Ishikawa (cell line): ENCODE data around the gene MARK3.

Source experiments
- CEBPB ChIP-seq: IDR thresholded peaks from 2 replicates; pipeline ENCODE4 v1.6.1; 2012
- CREB1 ChIP-seq: IDR thresholded peaks from 2 replicates; pipeline ENCODE4 v1.6.1; 2012; ENCODE audit warnings: low read depth
- EGR1 ChIP-seq: IDR thresholded peaks from 2 replicates; pipeline ENCODE4 v1.6.1; 2012
- EP300 ChIP-seq: IDR thresholded peaks from 2 replicates; pipeline ENCODE4 v1.6.1; 2012; ENCODE audit warnings: borderline replicate concordance
- FOXM1 ChIP-seq: IDR thresholded peaks from 2 replicates; pipeline ENCODE4 v1.6.1; 2012; ENCODE audit warnings: low read depth, borderline replicate concordance
- NFIC ChIP-seq: IDR thresholded peaks from 2 replicates; pipeline ENCODE4 v1.6.1; 2012
- RAD21 ChIP-seq: IDR thresholded peaks from 2 replicates; pipeline ENCODE4 v1.6.1; 2012; ENCODE audit warnings: low read depth
- TAF1 ChIP-seq: IDR thresholded peaks from 2 replicates; pipeline ENCODE4 v1.6.1; 2012; ENCODE audit warnings: low read depth, mild to moderate bottlenecking
- TCF12 ChIP-seq: IDR thresholded peaks from 2 replicates; pipeline ENCODE4 v1.6.1; 2012; ENCODE audit warnings: low read depth
- TEAD4 ChIP-seq: IDR thresholded peaks from 2 replicates; pipeline ENCODE4 v1.6.1; 2012
- YY1 ChIP-seq: IDR thresholded peaks from 2 replicates; pipeline ENCODE4 v1.6.1; 2012; ENCODE audit warnings: low read depth
- ZBTB7A ChIP-seq: IDR thresholded peaks from 2 replicates; pipeline ENCODE4 v1.6.1; 2012; ENCODE audit warnings: low read depth
- TF ChIP-seq, protein P1 (sequence below): IDR thresholded peaks from 2 replicates; pipeline ENCODE4 v1.6.1; 2012
- TF ChIP-seq, protein P2 (sequence below): IDR thresholded peaks from 2 replicates; pipeline ENCODE4 v1.6.1; 2012
- TF ChIP-seq, protein P3 (sequence below): IDR thresholded peaks from 2 replicates; pipeline ENCODE4 v1.6.1; 2012; ENCODE audit warnings: low read depth, mild to moderate bottlenecking

Gene MARK3

DNA sequence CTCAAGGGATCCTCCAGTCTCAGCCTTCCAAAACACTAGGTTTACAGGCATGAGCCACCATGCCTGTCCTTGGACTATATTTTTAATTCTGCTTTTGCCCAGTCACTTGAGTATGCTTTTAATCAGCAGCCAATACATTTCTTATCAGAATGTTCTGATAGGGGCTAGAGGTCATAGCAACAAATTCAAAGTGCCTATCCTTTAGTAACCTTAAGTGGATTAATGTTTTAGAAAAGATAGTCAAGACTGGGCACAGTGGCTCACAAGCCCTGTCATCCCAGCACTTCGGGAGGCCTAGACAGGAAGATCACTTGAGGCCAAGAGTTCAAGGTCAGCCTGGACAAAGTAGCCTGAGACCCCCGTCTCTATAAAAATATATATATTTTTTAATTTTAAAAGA is 100.3 kb downstream of the MARK3 start:
- TF ChIP-seq ZBTB7A (no peak), RAD21 (no peak), YY1 (no peak), CEBPB (no peak), TEAD4 (no peak), CREB1 (no peak), TCF12 (no peak), EGR1 (no peak), EP300 (no peak), TAF1 (no peak), FOXM1 (no peak), NFIC (no peak)
- TF ChIP-seq, protein P1, sequence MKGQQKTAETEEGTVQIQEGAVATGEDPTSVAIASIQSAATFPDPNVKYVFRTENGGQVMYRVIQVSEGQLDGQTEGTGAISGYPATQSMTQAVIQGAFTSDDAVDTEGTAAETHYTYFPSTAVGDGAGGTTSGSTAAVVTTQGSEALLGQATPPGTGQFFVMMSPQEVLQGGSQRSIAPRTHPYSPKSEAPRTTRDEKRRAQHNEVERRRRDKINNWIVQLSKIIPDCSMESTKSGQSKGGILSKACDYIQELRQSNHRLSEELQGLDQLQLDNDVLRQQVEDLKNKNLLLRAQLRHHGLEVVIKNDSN, result no peak
- TF ChIP-seq, protein P2, sequence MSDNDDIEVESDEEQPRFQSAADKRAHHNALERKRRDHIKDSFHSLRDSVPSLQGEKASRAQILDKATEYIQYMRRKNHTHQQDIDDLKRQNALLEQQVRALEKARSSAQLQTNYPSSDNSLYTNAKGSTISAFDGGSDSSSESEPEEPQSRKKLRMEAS, result no peak
- TF ChIP-seq, protein P3, sequence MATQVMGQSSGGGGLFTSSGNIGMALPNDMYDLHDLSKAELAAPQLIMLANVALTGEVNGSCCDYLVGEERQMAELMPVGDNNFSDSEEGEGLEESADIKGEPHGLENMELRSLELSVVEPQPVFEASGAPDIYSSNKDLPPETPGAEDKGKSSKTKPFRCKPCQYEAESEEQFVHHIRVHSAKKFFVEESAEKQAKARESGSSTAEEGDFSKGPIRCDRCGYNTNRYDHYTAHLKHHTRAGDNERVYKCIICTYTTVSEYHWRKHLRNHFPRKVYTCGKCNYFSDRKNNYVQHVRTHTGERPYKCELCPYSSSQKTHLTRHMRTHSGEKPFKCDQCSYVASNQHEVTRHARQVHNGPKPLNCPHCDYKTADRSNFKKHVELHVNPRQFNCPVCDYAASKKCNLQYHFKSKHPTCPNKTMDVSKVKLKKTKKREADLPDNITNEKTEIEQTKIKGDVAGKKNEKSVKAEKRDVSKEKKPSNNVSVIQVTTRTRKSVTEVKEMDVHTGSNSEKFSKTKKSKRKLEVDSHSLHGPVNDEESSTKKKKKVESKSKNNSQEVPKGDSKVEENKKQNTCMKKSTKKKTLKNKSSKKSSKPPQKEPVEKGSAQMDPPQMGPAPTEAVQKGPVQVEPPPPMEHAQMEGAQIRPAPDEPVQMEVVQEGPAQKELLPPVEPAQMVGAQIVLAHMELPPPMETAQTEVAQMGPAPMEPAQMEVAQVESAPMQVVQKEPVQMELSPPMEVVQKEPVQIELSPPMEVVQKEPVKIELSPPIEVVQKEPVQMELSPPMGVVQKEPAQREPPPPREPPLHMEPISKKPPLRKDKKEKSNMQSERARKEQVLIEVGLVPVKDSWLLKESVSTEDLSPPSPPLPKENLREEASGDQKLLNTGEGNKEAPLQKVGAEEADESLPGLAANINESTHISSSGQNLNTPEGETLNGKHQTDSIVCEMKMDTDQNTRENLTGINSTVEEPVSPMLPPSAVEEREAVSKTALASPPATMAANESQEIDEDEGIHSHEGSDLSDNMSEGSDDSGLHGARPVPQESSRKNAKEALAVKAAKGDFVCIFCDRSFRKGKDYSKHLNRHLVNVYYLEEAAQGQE, result no peak

DNA sequence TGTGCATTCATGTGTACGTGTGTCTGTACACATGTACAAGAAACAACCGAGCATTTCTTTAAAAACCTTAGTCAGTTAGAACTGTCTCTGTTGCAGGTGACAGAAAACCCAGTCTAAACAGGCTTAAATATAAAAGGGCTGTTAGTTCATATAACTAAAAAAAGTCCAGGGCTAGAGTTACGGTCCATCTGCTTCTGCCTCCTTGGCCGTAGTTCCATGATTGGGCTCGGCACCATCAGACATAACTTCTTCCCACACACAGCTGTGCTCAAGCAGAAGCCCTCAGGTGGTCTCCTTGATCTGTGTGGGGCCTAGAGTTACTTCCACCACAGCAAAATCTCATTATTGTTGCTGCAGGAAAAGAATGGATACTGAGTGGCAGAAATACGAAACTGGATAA is 102.9 kb downstream of the MARK3 start:
- no peak for TF ChIP-seq YY1
- TF ChIP-seq ZBTB7A, result no peak
- TF ChIP-seq CREB1, result no peak
- TF ChIP-seq FOXM1, result no peak
- TF ChIP-seq, protein P3, result no peak
- TF ChIP-seq TCF12, result no peak
- no peak for TF ChIP-seq EP300
- no peak for TF ChIP-seq TEAD4
- TF ChIP-seq EGR1, result no peak
- TF ChIP-seq RAD21, result no peak
- TF ChIP-seq, protein P2, result no peak

DNA sequence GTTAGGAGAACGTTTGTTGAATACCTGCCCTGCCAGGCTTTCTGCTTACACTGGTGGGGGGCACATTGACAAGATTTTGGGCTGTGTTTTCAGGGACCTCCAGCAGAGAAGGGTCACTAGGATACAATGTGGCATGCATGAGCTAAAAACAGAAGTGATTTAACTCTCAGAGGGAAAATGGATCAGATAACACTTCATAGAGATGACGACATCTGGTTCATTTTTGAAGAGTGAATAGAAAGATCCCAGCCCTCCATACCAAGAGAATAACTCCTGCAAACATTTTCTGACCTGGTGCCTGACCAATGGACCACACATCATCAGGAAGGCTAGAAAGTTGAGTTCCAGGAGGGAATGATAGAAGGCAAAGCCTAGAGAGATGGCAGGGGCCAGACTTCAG is 103.7 kb downstream of the MARK3 start:
- no peak for TF ChIP-seq CEBPB
- no peak for TF ChIP-seq CREB1
- no peak for TF ChIP-seq EP300
- no peak for TF ChIP-seq TAF1
- TF ChIP-seq TCF12, result no peak
- TF ChIP-seq, protein P1, result no peak
- no peak for TF ChIP-seq TEAD4

DNA sequence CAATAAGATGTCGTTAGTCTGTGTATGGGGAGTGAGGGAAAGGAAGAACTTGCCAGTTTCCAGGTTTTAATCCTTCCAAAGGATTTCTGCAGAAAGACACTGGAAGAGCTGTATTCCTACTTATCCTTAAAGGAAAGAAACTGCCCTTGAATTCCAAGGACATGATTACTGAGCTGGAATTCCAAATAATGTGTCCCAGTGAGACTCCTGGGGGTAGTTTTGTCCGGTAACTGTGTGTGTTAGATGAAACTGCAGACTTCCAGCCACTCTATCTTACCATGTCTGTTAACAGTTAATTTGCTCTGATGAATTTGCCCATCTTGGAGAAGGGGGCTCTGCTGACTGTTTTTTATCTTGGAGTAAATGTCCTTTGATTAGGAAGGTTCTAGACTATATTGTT is 104.4 kb downstream of the MARK3 start:
- TF ChIP-seq YY1 (no peak), EP300 (no peak)
- TF ChIP-seq, protein P3, result no peak

DNA sequence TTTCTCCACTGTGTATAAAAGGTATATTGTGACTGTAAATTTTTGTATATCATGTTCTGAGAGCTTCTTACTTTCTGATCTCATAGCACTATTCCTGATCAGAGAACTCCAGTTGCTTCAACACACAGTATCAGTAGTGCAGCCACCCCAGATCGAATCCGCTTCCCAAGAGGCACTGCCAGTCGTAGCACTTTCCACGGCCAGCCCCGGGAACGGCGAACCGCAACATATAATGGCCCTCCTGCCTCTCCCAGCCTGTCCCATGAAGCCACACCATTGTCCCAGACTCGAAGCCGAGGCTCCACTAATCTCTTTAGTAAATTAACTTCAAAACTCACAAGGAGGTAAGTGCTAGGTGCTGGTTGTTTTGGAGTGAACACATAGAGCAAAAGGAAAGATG is 106.5 kb downstream of the MARK3 start:
- TF ChIP-seq FOXM1 (no peak), YY1 (no peak), TCF12 (no peak), EGR1 (no peak), ZBTB7A (no peak), TAF1 (no peak), EP300 (no peak), CEBPB (no peak), TEAD4 (no peak), RAD21 (no peak), NFIC (no peak), CREB1 (no peak)
- TF ChIP-seq, protein P1, result no peak
- TF ChIP-seq, protein P3, result no peak
- TF ChIP-seq, protein P2, result no peak
